H1 (cell line): ENCODE measurements around the gene ACVR2A.

ENCODE experiments used
- BRCA1 ChIP-seq: IDR thresholded peaks from 2 replicates; pipeline ENCODE4 v1.6.1; 2012; ENCODE audit warnings: low read depth, low read length, improper control_type of control experiment
- CHD1 ChIP-seq: IDR thresholded peaks from 2 replicates; pipeline ENCODE4 v1.6.1; 2012; ENCODE audit warnings: low read depth, low read length, improper control_type of control experiment
- EGR1 ChIP-seq: IDR thresholded peaks from 2 replicates; pipeline ENCODE4 v1.6.1; 2011; ENCODE audit warnings: low read depth, low read length, borderline replicate concordance
- HDAC2 ChIP-seq, 2 experiments: fragments of 300-600 bp in 1 of 2; sonication (generic) in 1 of 2; IDR thresholded peaks; 2 replicates each; pipeline ENCODE4 v1.6.1; 2011 to 2012; ENCODE audit warnings: low read depth in 2 of 2, low read length in 2 of 2, mild to moderate bottlenecking in 2 of 2, moderate library complexity in 2 of 2, borderline replicate concordance in 1 of 2, inconsistent platforms in 1 of 2
- MAFK ChIP-seq: IDR thresholded peaks from 2 replicates; pipeline ENCODE4 v1.6.1; 2012; ENCODE audit warnings: low read depth, mild to moderate bottlenecking, improper control_type of control experiment, low read length
- POLR2A ChIP-seq, 2 experiments: IDR thresholded peaks; 1 replicate in 1 of 2; 2 replicates in 1 of 2; pipeline ENCODE4 v1.6.1; 2011; ENCODE audit warnings: low read depth in 2 of 2, low read length in 2 of 2, mild to moderate bottlenecking in 2 of 2; ENCODE audit errors: control extremely low read depth in 1 of 2
- TCF12 ChIP-seq: IDR thresholded peaks from 2 replicates; pipeline ENCODE4 v1.6.1; 2011; ENCODE audit warnings: low read depth, mild to moderate bottlenecking, low read length
- TF ChIP-seq, protein P1 (sequence below), 3 experiments: IDR thresholded peaks; 1 replicate in 2 of 3; 2 replicates in 1 of 3; pipeline versions ENCODE4 v1.5.1 to v1.6.1; 2011; ENCODE audit warnings: low read length in 3 of 3, mild to moderate bottlenecking in 3 of 3, inconsistent platforms in 2 of 3, low read depth in 1 of 3, moderate library complexity in 1 of 3; ENCODE audit not compliant: insufficient read depth in 1 of 3; ENCODE audit errors: control extremely low read depth in 1 of 3
- TF ChIP-seq, protein P2 (sequence below): IDR thresholded peaks from 2 replicates; pipeline ENCODE4 v1.6.1; 2012; ENCODE audit warnings: inconsistent platforms

- no peak for TF ChIP-seq POLR2A (IDR thresholded peaks at IDR 0.05; ENCODE audit: control extremely low read depth in 1 of 2, low read depth in 2 of 2, low read length in 2 of 2)
- TF ChIP-seq, protein P1, sequence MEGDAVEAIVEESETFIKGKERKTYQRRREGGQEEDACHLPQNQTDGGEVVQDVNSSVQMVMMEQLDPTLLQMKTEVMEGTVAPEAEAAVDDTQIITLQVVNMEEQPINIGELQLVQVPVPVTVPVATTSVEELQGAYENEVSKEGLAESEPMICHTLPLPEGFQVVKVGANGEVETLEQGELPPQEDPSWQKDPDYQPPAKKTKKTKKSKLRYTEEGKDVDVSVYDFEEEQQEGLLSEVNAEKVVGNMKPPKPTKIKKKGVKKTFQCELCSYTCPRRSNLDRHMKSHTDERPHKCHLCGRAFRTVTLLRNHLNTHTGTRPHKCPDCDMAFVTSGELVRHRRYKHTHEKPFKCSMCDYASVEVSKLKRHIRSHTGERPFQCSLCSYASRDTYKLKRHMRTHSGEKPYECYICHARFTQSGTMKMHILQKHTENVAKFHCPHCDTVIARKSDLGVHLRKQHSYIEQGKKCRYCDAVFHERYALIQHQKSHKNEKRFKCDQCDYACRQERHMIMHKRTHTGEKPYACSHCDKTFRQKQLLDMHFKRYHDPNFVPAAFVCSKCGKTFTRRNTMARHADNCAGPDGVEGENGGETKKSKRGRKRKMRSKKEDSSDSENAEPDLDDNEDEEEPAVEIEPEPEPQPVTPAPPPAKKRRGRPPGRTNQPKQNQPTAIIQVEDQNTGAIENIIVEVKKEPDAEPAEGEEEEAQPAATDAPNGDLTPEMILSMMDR (IDR thresholded peaks at IDR 0.05; ENCODE audit: control extremely low read depth in 1 of 3, insufficient read depth in 1 of 3, low read depth in 1 of 3, low read length in 3 of 3), result no peak
- no peak for TF ChIP-seq HDAC2 (IDR thresholded peaks at IDR 0.05; ENCODE audit: borderline replicate concordance in 1 of 2, low read depth in 2 of 2, low read length in 2 of 2)
- TF ChIP-seq EGR1, result no peak
- no peak for TF ChIP-seq CHD1
- TF ChIP-seq BRCA1, result no peak
- TF ChIP-seq MAFK, result no peak
- TF ChIP-seq TCF12, result no peak
- TF ChIP-seq, protein P2, sequence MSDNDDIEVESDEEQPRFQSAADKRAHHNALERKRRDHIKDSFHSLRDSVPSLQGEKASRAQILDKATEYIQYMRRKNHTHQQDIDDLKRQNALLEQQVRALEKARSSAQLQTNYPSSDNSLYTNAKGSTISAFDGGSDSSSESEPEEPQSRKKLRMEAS, result no peak
Observed at GRCh38 chr2:147827088-147827375, 17.8 kb upstream of the ACVR2A start.
